HG03378 (cell line): ENCODE data around the gene RAPGEF5.
A peak's percentile ranks its signal among the peaks of the same experiment; 100 is the strongest.

Source experiments
- ATAC-seq: cut with Tn5 transposase; IDR thresholded peaks from one replicate; pipeline ENCODE4 v1.9.1; 2021; ENCODE audit warnings: mild to moderate bottlenecking, moderate library complexity; ENCODE audit not compliant: unreplicated experiment

Gene RAPGEF5

DNA sequence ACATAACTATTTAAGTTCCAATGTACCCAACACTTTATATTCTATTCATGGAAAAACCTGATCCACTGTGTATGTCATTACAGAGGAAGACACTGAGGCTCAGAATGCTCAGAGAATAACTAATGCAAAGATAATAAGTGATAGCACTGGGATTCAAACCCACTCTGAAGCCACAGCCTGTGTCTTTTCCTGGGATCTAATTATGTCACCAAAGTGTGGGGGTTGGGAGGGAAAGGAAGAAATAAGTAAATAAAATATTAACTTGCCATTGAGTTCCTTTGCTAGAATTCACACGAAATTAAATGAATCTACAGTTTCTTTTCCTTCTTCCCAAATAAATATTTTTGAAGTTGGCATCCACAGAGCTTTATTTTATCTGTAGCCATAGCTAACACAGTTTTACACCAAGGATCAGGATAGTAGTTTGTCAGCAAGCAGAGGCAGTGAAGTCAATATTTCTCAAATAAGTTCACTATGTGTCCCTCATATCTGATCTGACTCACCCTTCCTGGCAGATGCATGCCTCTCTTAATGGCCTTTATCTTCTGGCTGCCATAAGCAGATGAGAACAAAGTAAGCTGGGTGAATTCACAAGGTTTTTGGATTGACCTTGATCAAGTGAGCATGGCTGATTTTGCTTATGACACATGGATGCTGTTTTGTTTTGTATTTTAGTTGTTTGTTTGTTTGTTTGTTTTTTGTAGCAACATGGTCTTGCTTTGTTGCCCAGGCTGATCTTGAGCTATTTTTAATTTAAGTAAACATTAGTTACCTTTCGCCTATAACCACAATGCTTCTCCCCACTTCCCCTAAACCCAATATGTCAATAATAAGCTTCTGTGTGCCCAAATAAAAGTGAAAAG is 6.3 kb downstream of the RAPGEF5 start:
- peak; percentile 51 for ATAC-seq

DNA sequence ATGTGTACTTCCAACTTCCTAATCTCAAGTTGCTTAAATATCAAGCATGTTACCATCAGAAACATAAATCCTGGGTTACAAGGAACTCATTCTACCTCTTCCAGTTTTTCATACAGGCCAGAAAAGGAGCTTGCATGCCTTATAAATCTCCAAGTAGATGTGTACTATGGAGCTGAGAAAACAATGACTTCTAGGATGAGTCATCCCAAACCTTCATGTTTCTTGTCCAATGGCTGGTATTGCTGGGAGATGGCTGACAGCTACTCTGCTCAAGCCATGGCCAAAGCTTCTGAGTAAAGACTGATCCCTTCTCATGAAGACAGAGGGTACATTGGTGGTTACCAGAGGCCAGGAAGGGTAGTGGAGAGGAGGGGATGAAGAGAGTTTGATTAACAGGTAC is 8.6 kb downstream of the RAPGEF5 start:
- no peak for ATAC-seq

- peak; percentile 33 for ATAC-seq
Measured at GRCh38 chr7:22346383-22347107, 10.4 kb downstream of the RAPGEF5 start.

GRCh38 chr7:22344655-22345054 is 12.3 kb downstream of the RAPGEF5 start:
- ATAC-seq: no peak

DNA sequence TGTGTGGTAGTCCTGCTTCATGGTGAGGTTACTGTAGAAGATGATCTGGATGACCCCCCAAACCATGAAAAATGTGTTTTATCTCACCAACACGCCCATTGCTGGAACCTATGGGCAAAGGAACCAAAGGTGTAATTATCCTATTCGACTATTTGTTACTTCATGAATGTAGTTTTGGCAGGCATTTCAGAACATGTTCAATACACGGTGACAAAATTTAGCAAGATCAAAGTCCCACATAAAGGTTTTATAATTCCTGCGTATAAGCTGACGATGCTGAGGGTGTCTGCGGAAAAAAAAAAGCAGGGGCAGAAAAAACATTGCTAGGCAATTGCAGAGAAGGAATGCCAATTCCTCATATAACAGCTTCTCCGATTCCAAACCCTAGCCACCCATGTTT is 13.3 kb downstream of the RAPGEF5 start:
- no peak for ATAC-seq

DNA sequence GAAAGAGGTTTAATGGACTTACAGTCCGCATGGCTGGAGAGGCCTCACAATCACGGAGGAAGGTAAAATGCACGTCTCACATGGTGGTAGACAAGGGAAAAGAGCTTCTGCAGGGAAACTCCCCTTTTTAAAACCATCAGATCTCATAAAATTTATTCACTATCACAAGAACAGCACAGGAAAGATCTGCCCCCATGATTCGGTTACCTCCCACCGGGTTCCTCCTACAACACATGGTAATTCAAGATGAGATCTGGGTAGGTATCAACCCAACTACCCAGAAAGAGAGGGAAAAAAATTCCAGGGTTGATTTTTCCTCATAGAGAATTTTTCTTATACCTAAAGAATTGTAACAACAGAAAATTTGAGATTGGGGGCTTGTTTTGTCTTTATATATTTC is 13.9 kb downstream of the RAPGEF5 start:
- no peak for ATAC-seq

DNA sequence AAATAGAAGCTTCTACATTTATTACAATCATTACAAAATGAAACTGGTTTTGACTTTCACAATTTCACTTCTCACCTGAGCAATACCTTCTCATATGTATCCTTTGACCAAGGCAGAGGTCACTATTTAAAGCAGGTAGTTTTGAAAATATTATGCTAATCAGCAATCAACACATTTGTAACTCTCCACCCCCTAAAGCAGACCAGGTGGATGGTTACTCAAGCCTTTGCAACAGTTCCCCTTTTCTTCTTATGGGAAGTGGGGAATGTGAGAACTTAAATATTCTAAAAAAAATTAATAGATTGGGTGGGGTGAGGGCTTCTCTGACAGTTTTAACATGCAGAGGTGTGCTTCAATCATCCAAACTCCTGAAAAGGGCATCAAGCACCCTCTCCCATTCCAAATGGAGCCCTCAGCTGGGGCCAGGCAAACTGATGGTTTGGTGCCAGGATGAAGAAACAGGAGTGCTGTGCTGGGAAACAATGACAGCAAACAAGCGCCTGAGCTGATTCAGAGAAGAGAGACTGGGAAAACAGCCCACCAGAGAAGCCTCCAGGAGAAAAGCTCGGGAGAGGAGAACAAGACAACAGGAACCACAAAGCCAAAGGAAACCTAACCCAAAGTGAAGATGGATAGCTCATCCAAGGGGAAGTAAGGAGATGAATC is 17.1 kb downstream of the RAPGEF5 start:
- ATAC-seq: no peak

GRCh38 chr7:22338877-22339276 is 18.1 kb downstream of the RAPGEF5 start:
- no peak for ATAC-seq

DNA sequence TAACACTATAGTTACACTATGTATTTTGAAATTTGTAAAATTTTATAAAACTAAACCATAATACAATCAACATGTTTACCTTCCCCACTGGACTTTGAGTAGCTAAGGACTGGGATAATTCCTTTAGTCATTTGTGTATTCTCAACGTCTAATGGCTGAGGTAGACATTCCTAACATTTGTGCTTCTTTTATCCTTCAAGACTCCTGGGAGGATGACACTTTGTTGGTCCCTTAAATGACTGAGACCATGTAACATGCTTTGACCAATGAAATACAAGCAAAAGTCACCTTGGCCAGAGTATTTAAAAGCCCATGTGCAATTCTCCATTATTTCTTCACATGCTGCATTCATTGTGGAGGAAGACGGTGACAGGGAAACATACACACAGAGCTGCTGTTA is 18.5 kb downstream of the RAPGEF5 start:
- ATAC-seq: no peak

DNA sequence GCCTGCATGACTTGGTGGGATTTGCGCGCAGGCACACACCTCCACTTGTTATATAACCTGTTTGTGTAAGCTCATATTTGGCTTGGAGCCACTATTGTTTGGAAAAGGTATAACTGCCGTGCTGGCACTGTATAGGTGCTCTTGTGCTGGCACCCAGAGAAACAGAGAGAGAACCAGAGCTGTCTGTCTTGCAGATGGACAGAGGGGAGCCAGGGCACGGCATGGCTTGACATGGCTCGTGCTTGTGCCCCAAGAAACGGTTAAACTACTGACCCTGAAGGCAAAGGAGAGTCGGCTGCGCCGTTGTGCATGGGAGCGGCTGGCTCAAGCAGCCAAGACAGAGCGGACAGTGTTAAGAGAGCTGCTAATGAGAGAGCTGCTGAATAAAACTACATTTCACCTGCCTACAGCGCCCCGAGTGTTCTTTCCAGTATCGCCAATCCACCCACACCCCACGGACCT is 23.2 kb downstream of the RAPGEF5 start:
- no peak for ATAC-seq

DNA sequence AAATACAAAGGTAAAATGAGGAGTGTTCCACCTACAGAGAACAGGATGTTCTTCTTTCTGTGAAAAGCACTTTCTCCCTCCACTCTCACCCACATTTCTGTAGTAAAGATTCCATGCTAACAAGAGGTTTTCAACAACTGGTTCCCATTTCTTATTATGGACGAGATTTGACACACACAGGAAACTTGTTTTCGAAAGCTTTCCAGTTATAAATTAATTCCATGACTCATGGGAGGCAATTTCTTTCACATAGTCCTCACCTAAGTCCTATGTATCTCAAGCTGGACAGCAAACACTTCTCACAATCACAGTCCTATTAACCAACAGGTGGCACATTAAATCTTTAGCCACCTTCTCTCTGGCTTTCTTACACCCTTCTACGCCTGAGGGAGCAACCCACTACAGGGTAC is 24.5 kb downstream of the RAPGEF5 start:
- ATAC-seq: no peak

GRCh38 chr7:22331704-22332103 is 25.2 kb downstream of the RAPGEF5 start:
- no peak for ATAC-seq

GRCh38 chr7:22330903-22331302 is 26.1 kb downstream of the RAPGEF5 start:
- ATAC-seq: no peak

DNA sequence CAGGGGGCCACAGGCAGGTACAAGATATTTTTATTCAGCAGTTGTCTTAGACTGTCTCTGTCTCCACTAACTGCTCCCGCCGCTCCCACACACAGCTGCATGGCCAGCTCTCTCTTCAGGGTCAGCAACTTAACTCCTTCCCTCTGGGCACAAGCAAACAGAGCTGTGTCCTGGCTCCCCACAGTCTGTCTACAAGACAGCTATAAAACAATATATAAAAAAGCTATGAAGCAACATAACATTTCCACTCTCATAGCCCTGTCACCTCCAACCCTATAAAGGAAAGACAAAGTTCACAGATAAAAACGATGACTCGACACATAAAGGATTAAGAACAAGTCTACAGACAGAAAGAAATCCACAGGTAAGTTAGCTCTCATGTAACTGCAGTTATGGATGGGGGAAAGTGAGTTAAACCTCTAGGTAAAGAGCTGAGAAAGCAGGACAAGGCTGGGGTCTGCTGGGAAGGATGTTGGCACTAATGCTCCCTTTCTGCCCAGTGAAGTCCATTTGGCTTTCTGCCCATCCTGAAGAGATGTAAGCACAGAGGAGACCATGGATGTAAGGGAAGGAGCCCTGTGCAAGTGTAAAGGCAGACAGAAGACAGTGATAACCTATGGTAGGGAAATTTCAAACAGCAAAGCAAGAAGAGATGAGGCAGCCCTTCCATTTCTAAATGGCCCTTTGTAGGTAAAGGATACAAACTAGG is 27.0 kb downstream of the RAPGEF5 start:
- ATAC-seq: no peak

- ATAC-seq: no peak
Measured at GRCh38 chr7:22326181-22326580, 30.8 kb downstream of the RAPGEF5 start.

GRCh38 chr7:22325671-22326070 is 31.3 kb downstream of the RAPGEF5 start:
- ATAC-seq: no peak

- ATAC-seq: no peak
Measured at GRCh38 chr7:22323714-22324113, 33.2 kb downstream of the RAPGEF5 start.

- no peak for ATAC-seq
Measured at GRCh38 chr7:22320416-22320815, 36.5 kb downstream of the RAPGEF5 start.

GRCh38 chr7:22319424-22320403 is 37.2 kb downstream of the RAPGEF5 start:
- no peak for ATAC-seq

GRCh38 chr7:22318376-22318775 is 38.6 kb downstream of the RAPGEF5 start:
- no peak for ATAC-seq
